ENCODE data around the gene TRAF3. TPM values are rescaled to one million over a fixed set of nuclear protein-coding genes. Genes with fewer than 3 reads are reported as not detected.

TRAF3 gene
- total and polyA plus RNA-seq, 2 experiments from 2014 or later: 6.3 to 19.7 TPM

- Histone ChIP-seq H3K27me3 (no peaks in the 10 kb centered on the region), H3K4me1 (ENCODE audit: low read depth) (peaks cover 6% of the 10 kb centered on the region), H3K4me3 (no peak overlapping the region), H3K36me3 (peaks cover 36% of the 10 kb centered on the region), H3K27ac (no peak overlapping the region), H3K9me3 (ENCODE audit: low read depth) (no peaks in the 10 kb centered on the region)
- no peak for DNase-seq (ENCODE audit: low read depth in 1 of 2, low spot score in 1 of 2)
- no peak for TF ChIP-seq CTCF (IDR thresholded peaks at IDR 0.05; ENCODE audit: low read depth, low read length)
Observed at GRCh38 chr14:102943454-102943853, 166.2 kb downstream of the TRAF3 start.

GRCh38 chr14:102943979-102944378, 166.7 kb downstream of the TRAF3 start:
- no peaks in the 10 kb centered on the region for H3K9me3 ChIP-seq (ENCODE audit: low read depth)
- no peak overlapping the region for H3K27ac ChIP-seq
- H3K27me3 ChIP-seq: no peaks in the 10 kb centered on the region
- no peak for TF ChIP-seq CTCF (IDR thresholded peaks at IDR 0.05; ENCODE audit: low read depth, low read length)
- H3K4me3 ChIP-seq: no peak overlapping the region
- peaks cover 38% of the 10 kb centered on the region for H3K36me3 ChIP-seq
- peaks cover 6% of the 10 kb centered on the region for H3K4me1 ChIP-seq (ENCODE audit: low read depth)
- no peak for DNase-seq (ENCODE audit: low read depth in 1 of 2, low spot score in 1 of 2)

GRCh38 chr14:102944448-102945330, 167.4 kb downstream of the TRAF3 start:
- no peak for DNase-seq (ENCODE audit: low read depth in 1 of 2, low spot score in 1 of 2)
- no peak for TF ChIP-seq CTCF (IDR thresholded peaks at IDR 0.05; ENCODE audit: low read depth, low read length)
- Histone ChIP-seq H3K4me1 (ENCODE audit: low read depth) (peaks cover 6% of the 10 kb centered on the region), H3K36me3 (peaks cover 41% of the 10 kb centered on the region), H3K27me3 (no peaks in the 10 kb centered on the region), H3K9me3 (ENCODE audit: low read depth) (no peaks in the 10 kb centered on the region), H3K27ac (no peak overlapping the region), H3K4me3 (no peak overlapping the region)

GRCh38 chr14:102945346-102946130, 168.3 kb downstream of the TRAF3 start:
- no peak for DNase-seq (ENCODE audit: low read depth in 1 of 2, low spot score in 1 of 2)

More at GRCh38 chr14:102945346-102946130, 168.3 kb downstream of the TRAF3 start:
- Histone ChIP-seq H3K27ac (no peak overlapping the region), H3K27me3 (no peaks in the 10 kb centered on the region), H3K36me3 (peaks cover 41% of the 10 kb centered on the region), H3K4me1 (ENCODE audit: low read depth) (peaks cover 6% of the 10 kb centered on the region), H3K9me3 (ENCODE audit: low read depth) (no peaks in the 10 kb centered on the region), H3K4me3 (no peak overlapping the region)
- TF ChIP-seq CTCF (IDR thresholded peaks at IDR 0.05; ENCODE audit: low read depth, low read length): no peak

Measured in cardiac muscle cell (in vitro differentiated cells and primary cell).